GM23338 (cell line): ENCODE data around the gene KCNAB2. TPM values are rescaled to one million over a fixed set of nuclear protein-coding genes. Genes with fewer than 3 reads are reported as not detected.

ENCODE experiments used
- ATAC-seq: fragments of 200-7000 bp; cut with Tn5 transposase; 3 replicates; pipeline ENCODE4 v1.9.1; 2020
- DNase-seq: peaks from one replicate; pipeline ENCODE4 v3.0.0-alpha.2; 2015; ENCODE audit warnings: low spot score
- H2AFZ ChIP-seq: fragments of 200-600 bp; sonication (generic); 2 replicates; pipeline ENCODE4 v1.8.0; 2016; ENCODE audit warnings: antibody characterized with exemption, mild to moderate bottlenecking, moderate library complexity
- H3F3A ChIP-seq: fragments of 200-600 bp; sonication (generic); replicated peaks from 2 replicates; pipeline ENCODE4 v1.8.0; 2017; ENCODE audit warnings: antibody characterized with exemption, mixed run types, low read depth
- H3K27ac ChIP-seq: fragments of 200-600 bp; sonication (generic); 2 replicates; pipeline ENCODE4 v1.6.1; 2016; ENCODE audit warnings: low read depth
- H3K27me3 ChIP-seq: fragments of 200-600 bp; sonication (generic); 2 replicates; pipeline ENCODE4 v1.8.0; 2016; ENCODE audit warnings: mild to moderate bottlenecking, mixed run types, moderate library complexity; ENCODE audit not compliant: insufficient read depth
- H3K36me3 ChIP-seq: fragments of 200-600 bp; sonication (generic); 2 replicates; pipeline ENCODE4 v1.8.0; 2016; ENCODE audit warnings: mild to moderate bottlenecking; ENCODE audit not compliant: insufficient read depth
- H3K4me1 ChIP-seq: fragments of 200-600 bp; sonication (generic); 2 replicates; pipeline ENCODE4 v1.8.0; 2016; ENCODE audit warnings: mild to moderate bottlenecking, moderate library complexity; ENCODE audit not compliant: insufficient read depth
- H3K4me2 ChIP-seq: fragments of 200-600 bp; sonication (generic); 2 replicates; pipeline ENCODE4 v1.7.1; 2017; ENCODE audit warnings: mixed run types
- H3K4me3 ChIP-seq: fragments of 200-600 bp; sonication (generic); 2 replicates; pipeline ENCODE4 v1.6.1; 2016; ENCODE audit warnings: mixed run types
- H3K79me2 ChIP-seq: fragments of 200-600 bp; sonication (generic); replicated peaks from 2 replicates; pipeline ENCODE4 v1.8.0; 2017; ENCODE audit warnings: mild to moderate bottlenecking; ENCODE audit not compliant: insufficient read depth
- H3K9me2 ChIP-seq: fragments of 200-600 bp; sonication (generic); 2 replicates; pipeline ENCODE4 v1.8.0; 2017; ENCODE audit not compliant: insufficient read depth
- H4K20me1 ChIP-seq: fragments of 200-600 bp; sonication (generic); replicated peaks from 2 replicates; pipeline ENCODE4 v1.8.0; 2017; ENCODE audit warnings: mild to moderate bottlenecking; ENCODE audit not compliant: insufficient read depth
- H3K27ac Mint-ChIP-seq: 2 replicates; pipeline ENCODE4 v1.8.0; 2020; ENCODE audit warnings: inconsistent platforms, mild to moderate bottlenecking, moderate library complexity, mixed read lengths
- H3K27me3 Mint-ChIP-seq: 3 replicates; pipeline ENCODE4 v1.8.0; 2022; ENCODE audit warnings: low read depth, mild to moderate bottlenecking, moderate library complexity, mixed read lengths, inconsistent platforms; ENCODE audit not compliant: insufficient read depth, poor library complexity
- H3K36me3 Mint-ChIP-seq: 3 replicates; pipeline ENCODE4 v1.8.0; 2021; ENCODE audit warnings: low read depth, mild to moderate bottlenecking, inconsistent platforms, moderate library complexity, mixed read lengths
- H3K4me1 Mint-ChIP-seq: 3 replicates; pipeline ENCODE4 v1.8.0; 2020; ENCODE audit warnings: mild to moderate bottlenecking, inconsistent platforms, mixed read lengths
- H3K4me3 Mint-ChIP-seq: 3 replicates; pipeline ENCODE4 v1.8.0; 2021; ENCODE audit warnings: moderate library complexity, mild to moderate bottlenecking, inconsistent platforms, mixed read lengths
- H3K9me3 Mint-ChIP-seq: 3 replicates; pipeline ENCODE4 v1.8.0; 2020; ENCODE audit warnings: moderate library complexity, mild to moderate bottlenecking, inconsistent platforms, mixed read lengths
- CREB1 ChIP-seq: fragments of 250-450 bp; sonication (Bioruptor Pico); IDR thresholded peaks from 2 replicates; pipeline ENCODE4 v1.5.0; 2020; ENCODE audit warnings: low read depth, mild to moderate bottlenecking, moderate library complexity
- ETS1 ChIP-seq: IDR thresholded peaks from 2 replicates; pipeline ENCODE4 v1.6.1; 2016; ENCODE audit warnings: antibody characterized with exemption
- EZH2 ChIP-seq: fragments of 200-600 bp; sonication (generic); IDR thresholded peaks from one replicate; pipeline ENCODE4 v1.8.0; 2017; ENCODE audit warnings: antibody characterized with exemption, mild to moderate bottlenecking, low read depth; ENCODE audit not compliant: unreplicated experiment
- EZH2phosphoT487 ChIP-seq: fragments of 200-600 bp; sonication (generic); IDR thresholded peaks from one replicate; pipeline ENCODE4 v1.8.1; 2018; ENCODE audit warnings: antibody characterized with exemption; ENCODE audit not compliant: unreplicated experiment
- JUNB ChIP-seq: IDR thresholded peaks from one replicate; pipeline ENCODE4 v1.6.1; 2016; ENCODE audit warnings: antibody characterized with exemption; ENCODE audit not compliant: unreplicated experiment
- NANOG ChIP-seq: IDR thresholded peaks from 2 replicates; pipeline ENCODE4 v1.6.1; 2016; ENCODE audit warnings: antibody characterized with exemption, borderline replicate concordance
- POLR2AphosphoS5 ChIP-seq: IDR thresholded peaks from 2 replicates; pipeline ENCODE4 v1.6.1; 2016; ENCODE audit warnings: antibody characterized with exemption, low read depth
- REST ChIP-seq: IDR thresholded peaks from one replicate; pipeline ENCODE4 v1.6.1; 2018; ENCODE audit warnings: antibody characterized with exemption; ENCODE audit not compliant: unreplicated experiment
- STAT1 ChIP-seq: IDR thresholded peaks from one replicate; pipeline ENCODE4 v1.6.1; 2016; ENCODE audit warnings: antibody characterized with exemption; ENCODE audit not compliant: unreplicated experiment
- ZNF114 ChIP-seq: fragments of 250-450 bp; sonication (Bioruptor Pico); IDR thresholded peaks from 2 replicates; pipeline ENCODE4 v1.5.0; 2020; ENCODE audit warnings: mild to moderate bottlenecking, moderate library complexity
- ZNF331 ChIP-seq: fragments of 250-450 bp; sonication (Bioruptor Pico); IDR thresholded peaks from 2 replicates; pipeline ENCODE4 v1.5.0; 2020; ENCODE audit warnings: low read depth, mild to moderate bottlenecking, moderate library complexity
- ZNF462 ChIP-seq: fragments of 250-450 bp; sonication (Bioruptor Pico); IDR thresholded peaks from 2 replicates; pipeline ENCODE4 v1.5.0; 2020; ENCODE audit warnings: mild to moderate bottlenecking, moderate library complexity
- polyA plus RNA-seq: library from polyadenylated mRNA; unstranded; fragments of >200 nt; fragmentation: Nextera tagmentation; extraction: Ambion mirVana; gene quantifications from 2 replicates; pipeline ENCODE4 v1.2.1, GENCODE V29; 2016
- total RNA-seq: library from RNA; depleted of rRNA; stranded (reverse); fragments of >200 nt; shearing (Covaris generic); gene quantifications from 2 replicates; pipeline ENCODE4 v1.2.3, GENCODE V29; 2014

KCNAB2 gene
- total and polyA plus RNA-seq, 2 experiments from 2014 or later: 3.0 to 3.7 TPM

- TF ChIP-seq ZNF114 (CRISPR knock-in tag): no peak
- TF ChIP-seq EZH2: no peak
- no peak for TF ChIP-seq JUNB
- TF ChIP-seq EZH2phosphoT487: no peak
These were observed 75.3 kb downstream of the KCNAB2 start (continued) for GRCh38 chr1:6121021-6121421.

- H3K4me3 ChIP-seq: no peak overlapping the region
- H3F3A ChIP-seq: no peaks in the 10 kb centered on the region
- no peaks in the 10 kb centered on the region; the same call in 2 of the 3 replicates for H3K4me1 Mint-ChIP-seq
- H3K27me3 ChIP-seq: no peaks in the 10 kb centered on the region
- H3K36me3 ChIP-seq: no peaks in the 10 kb centered on the region
- H3K79me2 ChIP-seq: no peaks in the 10 kb centered on the region
- H3K27ac ChIP-seq: no peak overlapping the region
- no peak overlapping the region for H2AFZ ChIP-seq
- DNase-seq (no peak), ATAC-seq (no peak)
- no peaks in the 10 kb centered on the region for H3K4me1 ChIP-seq
- no peaks in the 10 kb centered on the region for H3K36me3 Mint-ChIP-seq
- H3K4me3 Mint-ChIP-seq: no peak overlapping the region
- no peaks in the 10 kb centered on the region for H4K20me1 ChIP-seq
- peaks cover 3% of the 10 kb centered on the region; the same call in 1 of the 3 replicates for H3K9me3 Mint-ChIP-seq
- peaks cover 7% of the 10 kb centered on the region for H3K27me3 Mint-ChIP-seq
- H3K27ac Mint-ChIP-seq: no peak overlapping the region
- H3K4me2 ChIP-seq: no peak overlapping the region
- H3K9me2 ChIP-seq: no peaks in the 10 kb centered on the region
- TF ChIP-seq JUNB: no peak
- TF ChIP-seq ETS1: no peak
- no peak for TF ChIP-seq POLR2AphosphoS5
- TF ChIP-seq REST: no peak
- no peak for TF ChIP-seq ZNF331 (CRISPR knock-in tag)
- no peak for TF ChIP-seq CREB1 (CRISPR knock-in tag)
- TF ChIP-seq ZNF114 (CRISPR knock-in tag): no peak
- TF ChIP-seq NANOG: no peak
- TF ChIP-seq EZH2: no peak
- no peak for TF ChIP-seq EZH2phosphoT487
- TF ChIP-seq STAT1: no peak
- no peak for TF ChIP-seq ZNF462 (CRISPR knock-in tag)
These were observed 76.1 kb downstream of the KCNAB2 start for GRCh38 chr1:6121651-6122370.
